Neutrophil (primary cell): ENCODE measurements around the gene FEZF2.

Experiments
- H3K27ac ChIP-seq: fragments of 200-600 bp; sonication (generic); 2 replicates; pipeline ENCODE4 v1.5.1; 2016; ENCODE audit warnings: mild to moderate bottlenecking, moderate library complexity
- H3K27me3 ChIP-seq: fragments of 200-600 bp; sonication (generic); 2 replicates; pipeline ENCODE4 v1.6.0; 2016; ENCODE audit warnings: mild to moderate bottlenecking
- H3K36me3 ChIP-seq: fragments of 200-600 bp; sonication (generic); 2 replicates; pipeline ENCODE4 v1.5.1; 2017
- H3K4me1 ChIP-seq, 2 experiments: fragments of 200-600 bp in 1 of 2; sonication (generic) in 1 of 2; 1 replicate in 1 of 2; 2 replicates in 1 of 2; pipeline versions ENCODE4 v1.5.1 to v1.6.1; 2013 to 2016; ENCODE audit warnings: low read depth in 1 of 2, low read length in 1 of 2, mild to moderate bottlenecking in 1 of 2, moderate library complexity in 1 of 2; ENCODE audit not compliant: control insufficient read depth in 1 of 2, insufficient read depth in 1 of 2
- H3K4me3 ChIP-seq, 2 experiments: fragments of 200-600 bp in 1 of 2; sonication (generic) in 1 of 2; 1 replicate in 1 of 2; 2 replicates in 1 of 2; pipeline ENCODE4 v1.5.1; 2013 to 2016; ENCODE audit warnings: low read depth in 1 of 2, low read length in 1 of 2, mild to moderate bottlenecking in 1 of 2, moderate library complexity in 1 of 2
- H3K9me3 ChIP-seq: fragments of 200-600 bp; sonication (generic); 2 replicates; pipeline ENCODE4 v1.5.1; 2016
- TF ChIP-seq, protein P1 (sequence below): fragments of 200-600 bp; sonication (generic); IDR thresholded peaks from 2 replicates; pipeline ENCODE4 v1.5.1; 2016; ENCODE audit warnings: antibody characterized with exemption

The FEZF2 gene

DNA sequence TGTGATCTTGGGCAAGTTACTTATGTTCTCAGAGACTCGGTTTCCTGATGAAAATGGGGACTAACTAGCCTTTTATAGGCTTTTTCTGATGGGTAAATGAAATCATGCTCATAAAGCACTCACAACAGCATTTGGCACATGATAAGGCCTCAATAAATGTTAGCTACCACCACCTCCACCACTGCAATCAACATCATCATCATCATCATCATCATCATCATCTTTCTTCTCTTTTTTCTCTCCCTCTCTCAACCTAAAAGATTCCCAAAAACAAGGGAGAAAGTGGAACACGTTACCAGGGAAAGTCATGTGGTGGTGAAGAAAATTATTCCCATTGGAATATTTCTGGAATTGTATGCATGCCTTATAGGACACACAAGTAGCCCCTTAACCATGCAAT is 33.6 kb upstream of the FEZF2 start:
- Histone ChIP-seq H3K27me3 (no peaks in the 10 kb centered on the region), H3K36me3 (no peaks in the 10 kb centered on the region)
- TF ChIP-seq, protein P1, sequence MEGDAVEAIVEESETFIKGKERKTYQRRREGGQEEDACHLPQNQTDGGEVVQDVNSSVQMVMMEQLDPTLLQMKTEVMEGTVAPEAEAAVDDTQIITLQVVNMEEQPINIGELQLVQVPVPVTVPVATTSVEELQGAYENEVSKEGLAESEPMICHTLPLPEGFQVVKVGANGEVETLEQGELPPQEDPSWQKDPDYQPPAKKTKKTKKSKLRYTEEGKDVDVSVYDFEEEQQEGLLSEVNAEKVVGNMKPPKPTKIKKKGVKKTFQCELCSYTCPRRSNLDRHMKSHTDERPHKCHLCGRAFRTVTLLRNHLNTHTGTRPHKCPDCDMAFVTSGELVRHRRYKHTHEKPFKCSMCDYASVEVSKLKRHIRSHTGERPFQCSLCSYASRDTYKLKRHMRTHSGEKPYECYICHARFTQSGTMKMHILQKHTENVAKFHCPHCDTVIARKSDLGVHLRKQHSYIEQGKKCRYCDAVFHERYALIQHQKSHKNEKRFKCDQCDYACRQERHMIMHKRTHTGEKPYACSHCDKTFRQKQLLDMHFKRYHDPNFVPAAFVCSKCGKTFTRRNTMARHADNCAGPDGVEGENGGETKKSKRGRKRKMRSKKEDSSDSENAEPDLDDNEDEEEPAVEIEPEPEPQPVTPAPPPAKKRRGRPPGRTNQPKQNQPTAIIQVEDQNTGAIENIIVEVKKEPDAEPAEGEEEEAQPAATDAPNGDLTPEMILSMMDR, result no peak

DNA sequence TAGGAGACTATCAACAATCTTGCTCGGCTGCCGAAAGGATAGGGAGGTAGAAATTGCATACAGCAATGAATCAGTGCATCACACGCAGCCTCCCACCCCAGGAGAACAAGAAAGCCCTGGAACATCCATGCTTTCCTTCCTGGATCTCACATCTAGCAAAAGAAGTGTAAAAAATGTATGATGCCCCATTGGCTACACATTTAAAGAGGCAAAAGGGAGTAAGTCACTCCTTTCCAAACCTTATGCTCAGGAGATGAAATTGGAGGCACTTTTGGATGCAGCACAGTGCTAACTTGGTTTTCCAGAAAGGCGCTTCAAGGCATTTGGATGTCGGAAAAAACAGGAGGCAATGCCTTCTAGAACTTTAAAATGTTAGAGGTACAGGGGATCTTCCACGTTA is 32.2 kb upstream of the FEZF2 start:
- Histone ChIP-seq H3K36me3 (no peaks in the 10 kb centered on the region), H3K4me1 (no peaks in the 10 kb centered on the region), H3K9me3 (no peaks in the 10 kb centered on the region), H3K27me3 (no peaks in the 10 kb centered on the region), H3K27ac (no peak overlapping the region), H3K4me3 (no peak overlapping the region)
- TF ChIP-seq, protein P1, result no peak

More for the DNA sequence above, 33.6 kb upstream of the FEZF2 start:
- no peak overlapping the region for H3K27ac ChIP-seq
- H3K4me3 ChIP-seq, result no peak overlapping the region
- no peaks in the 10 kb centered on the region for H3K9me3 ChIP-seq
- H3K4me1 ChIP-seq, result no peaks in the 10 kb centered on the region

DNA sequence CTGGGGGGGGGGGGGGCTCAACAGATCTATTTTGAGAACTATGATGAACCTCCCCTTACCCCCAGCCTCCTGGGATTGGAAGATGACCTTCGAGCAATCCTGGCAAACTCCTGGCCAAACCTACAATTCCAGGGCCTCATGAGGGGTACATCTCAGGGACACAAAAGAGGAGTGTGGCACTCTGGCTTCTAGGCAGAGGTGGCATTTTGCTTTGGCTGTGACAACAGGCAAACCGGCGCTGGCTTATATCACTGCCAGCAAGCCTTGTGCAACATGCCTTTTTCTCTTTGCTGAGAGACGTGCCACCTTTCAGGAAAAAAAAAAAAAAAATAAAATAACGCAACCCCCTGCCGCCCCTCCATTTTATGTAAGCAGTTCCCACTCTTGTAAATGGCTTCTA is 31.8 kb upstream of the FEZF2 start:
- no peaks in the 10 kb centered on the region for H3K27me3 ChIP-seq
- TF ChIP-seq, protein P1, result no peak

DNA sequence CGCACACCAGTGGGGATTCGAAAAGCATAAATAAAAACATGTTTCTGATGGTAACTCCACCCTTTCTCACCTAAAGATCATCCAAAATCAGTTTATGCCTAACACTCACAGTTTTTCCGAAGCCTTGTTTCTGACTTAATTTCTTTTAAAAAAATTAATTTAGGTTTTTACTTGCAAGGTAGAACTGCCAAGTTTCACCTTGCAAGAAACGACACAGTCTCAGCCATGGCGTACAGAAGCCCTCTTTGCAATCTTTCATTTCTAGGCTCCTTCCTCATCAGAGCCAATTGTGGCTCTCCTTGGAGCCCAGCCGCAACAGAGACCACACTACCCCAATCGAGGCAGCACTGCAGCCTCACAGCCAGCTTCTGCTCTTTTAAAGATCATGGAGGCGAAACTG is 31.0 kb upstream of the FEZF2 start:
- TF ChIP-seq, protein P1, result no peak
- Histone ChIP-seq H3K36me3 (no peaks in the 10 kb centered on the region), H3K4me1 (no peaks in the 10 kb centered on the region), H3K9me3 (no peaks in the 10 kb centered on the region), H3K27ac (no peak overlapping the region), H3K27me3 (no peaks in the 10 kb centered on the region), H3K4me3 (no peak overlapping the region)

More for the DNA sequence above, 31.8 kb upstream of the FEZF2 start:
- Histone ChIP-seq H3K27ac (no peak overlapping the region), H3K4me1 (no peaks in the 10 kb centered on the region), H3K4me3 (no peak overlapping the region), H3K9me3 (no peaks in the 10 kb centered on the region), H3K36me3 (no peaks in the 10 kb centered on the region)

DNA sequence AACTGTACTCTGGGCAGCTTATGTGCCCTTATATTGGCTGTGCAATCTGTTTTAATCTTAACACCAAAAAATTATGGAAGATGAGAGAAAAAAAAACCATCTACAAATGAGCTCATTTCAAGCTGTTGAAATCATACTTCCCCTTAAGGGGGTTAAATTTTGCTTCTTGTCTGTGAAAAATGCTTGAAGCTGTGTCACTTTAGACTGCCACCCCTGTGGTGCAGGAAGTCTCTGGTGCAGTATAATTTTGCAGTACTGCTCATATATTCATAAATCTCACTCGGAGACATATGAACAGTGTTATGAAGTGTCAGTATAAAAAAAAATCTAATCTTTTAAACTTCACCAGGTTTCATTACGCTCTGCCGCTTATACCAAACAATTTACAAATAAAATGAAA is 30.4 kb upstream of the FEZF2 start:
- no peaks in the 10 kb centered on the region for H3K27me3 ChIP-seq
- H3K9me3 ChIP-seq, result no peaks in the 10 kb centered on the region
- H3K4me3 ChIP-seq, result no peak overlapping the region
- no peak overlapping the region for H3K27ac ChIP-seq
- TF ChIP-seq, protein P1, result no peak
- no peaks in the 10 kb centered on the region for H3K4me1 ChIP-seq
- H3K36me3 ChIP-seq, result no peaks in the 10 kb centered on the region
